Measurements from ENCODE around the gene CRELD2.

Gene CRELD2

GRCh38 chr22:49948116-49948957, 29.9 kb downstream of the CRELD2 start:
- no peak for DNase-seq

GRCh38 chr22:49948958-49949913, 30.8 kb downstream of the CRELD2 start:
- DNase-seq: no peak

GRCh38 chr22:49949914-49950292, 31.5 kb downstream of the CRELD2 start:
- DNase-seq: no peak

- DNase-seq: no peak
Observed at GRCh38 chr22:49950396-49950994, 32.1 kb downstream of the CRELD2 start.

- peak; percentile 36 for DNase-seq
Observed at GRCh38 chr22:49951000-49951677, 32.7 kb downstream of the CRELD2 start.

- no peak for DNase-seq
Observed at GRCh38 chr22:49951678-49951985, 33.2 kb downstream of the CRELD2 start.

GRCh38 chr22:49951986-49952896, 33.8 kb downstream of the CRELD2 start:
- DNase-seq: no peak

GRCh38 chr22:49953027-49953679, 34.7 kb downstream of the CRELD2 start:
- DNase-seq: no peak

- DNase-seq: no peak
Observed at GRCh38 chr22:49953680-49954344, 35.4 kb downstream of the CRELD2 start.

- no peak for DNase-seq
Observed at GRCh38 chr22:49954354-49954753, 35.9 kb downstream of the CRELD2 start.

GRCh38 chr22:49954991-49955580, 36.7 kb downstream of the CRELD2 start:
- no peak for DNase-seq

- no peak for DNase-seq
Observed at GRCh38 chr22:49955581-49956417, 37.4 kb downstream of the CRELD2 start.

- DNase-seq: no peak
Observed at GRCh38 chr22:49956418-49956770, 38.0 kb downstream of the CRELD2 start.

GRCh38 chr22:49956914-49957825, 38.7 kb downstream of the CRELD2 start:
- no peak for DNase-seq

GRCh38 chr22:49957826-49958365, 39.5 kb downstream of the CRELD2 start:
- no peak for DNase-seq

- DNase-seq: no peak
Observed at GRCh38 chr22:49958366-49958921, 40.0 kb downstream of the CRELD2 start.

- DNase-seq: no peak
Observed at GRCh38 chr22:49958931-49959781, 40.7 kb downstream of the CRELD2 start.
